ENCODE measurements around the gene ZACN.
"Not testable (repeated sequence)": the region's sequence is repeated elsewhere in the genome, so short reads cannot be mapped to it uniquely, and the experiment has no call there.

The ZACN gene

DNA sequence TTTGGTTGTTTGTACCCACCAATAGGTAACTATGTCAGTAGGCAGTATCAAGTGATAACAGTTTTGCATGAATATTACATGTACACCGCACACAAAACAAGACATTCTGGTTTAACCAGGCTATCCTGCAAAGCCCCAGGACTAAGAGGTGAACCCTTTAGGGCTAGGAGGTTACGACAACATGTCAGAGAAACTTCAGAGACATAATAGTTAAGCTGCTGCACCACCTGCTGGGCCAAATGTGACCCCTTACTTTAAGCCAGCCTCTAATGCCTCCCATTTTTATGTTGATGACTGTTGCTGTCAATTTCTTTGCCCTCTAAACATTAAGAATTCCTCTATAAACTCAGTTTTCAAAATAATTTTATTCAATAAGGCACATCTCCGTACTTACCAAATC lies 22.1 kb upstream of the ZACN start:
- DNase-seq: peak; percentile 42 to 73

- not testable (repeated sequence) for DNase-seq
Measured at GRCh38 chr17:76058264-76058663, 20.7 kb upstream of the ZACN start.

DNA sequence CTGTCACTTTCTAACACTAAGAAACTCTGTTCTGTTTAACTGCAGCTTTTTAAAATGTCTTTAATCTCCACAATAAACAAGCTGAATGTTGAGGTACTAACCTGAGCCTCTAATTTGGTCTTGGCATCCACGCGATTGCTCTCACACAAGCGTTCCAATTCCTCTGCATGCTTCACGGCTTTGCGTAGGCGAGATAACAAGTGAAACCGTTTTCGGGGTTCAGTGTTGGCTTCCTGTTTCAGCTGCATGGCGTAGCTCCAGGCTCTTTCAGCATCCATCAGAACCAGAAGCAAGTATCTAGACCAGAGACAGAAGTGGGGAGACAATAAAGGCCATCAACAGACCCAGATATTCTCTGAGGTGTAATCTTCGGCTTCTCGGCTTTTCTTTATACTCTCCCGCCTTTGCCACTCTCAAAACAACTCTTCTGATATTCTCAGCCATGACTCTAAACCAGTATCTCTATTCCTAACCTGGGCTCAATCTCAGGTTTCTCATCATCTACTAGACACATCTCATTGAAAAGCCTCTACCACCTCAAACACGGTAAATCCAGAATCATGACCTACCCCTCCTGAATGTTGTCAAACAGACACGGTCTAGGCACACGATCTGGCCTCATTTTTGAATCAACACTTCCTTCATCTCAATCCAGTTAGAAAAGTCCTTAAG lies 15.0 kb upstream of the ZACN start:
- DNase-seq: no peak

DNA sequence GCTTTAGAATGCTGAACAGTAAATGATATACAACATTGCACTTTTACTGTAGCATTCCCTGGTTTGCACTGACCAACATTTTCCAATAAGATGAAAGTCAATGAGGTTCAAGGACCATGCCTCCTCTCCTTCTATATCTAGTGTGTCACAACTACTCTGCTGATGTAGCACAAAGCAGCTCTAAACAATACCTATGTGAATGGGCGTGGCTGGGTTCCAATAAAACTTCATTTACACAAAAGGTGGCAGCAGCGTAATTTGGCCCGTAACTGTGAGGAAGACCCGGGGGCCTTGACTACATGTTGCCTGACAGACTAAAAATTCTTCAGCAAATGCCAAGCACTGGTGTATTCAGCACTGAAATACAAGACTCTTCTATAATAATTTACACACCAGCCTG lies 13.2 kb upstream of the ZACN start:
- no peak for DNase-seq

DNA sequence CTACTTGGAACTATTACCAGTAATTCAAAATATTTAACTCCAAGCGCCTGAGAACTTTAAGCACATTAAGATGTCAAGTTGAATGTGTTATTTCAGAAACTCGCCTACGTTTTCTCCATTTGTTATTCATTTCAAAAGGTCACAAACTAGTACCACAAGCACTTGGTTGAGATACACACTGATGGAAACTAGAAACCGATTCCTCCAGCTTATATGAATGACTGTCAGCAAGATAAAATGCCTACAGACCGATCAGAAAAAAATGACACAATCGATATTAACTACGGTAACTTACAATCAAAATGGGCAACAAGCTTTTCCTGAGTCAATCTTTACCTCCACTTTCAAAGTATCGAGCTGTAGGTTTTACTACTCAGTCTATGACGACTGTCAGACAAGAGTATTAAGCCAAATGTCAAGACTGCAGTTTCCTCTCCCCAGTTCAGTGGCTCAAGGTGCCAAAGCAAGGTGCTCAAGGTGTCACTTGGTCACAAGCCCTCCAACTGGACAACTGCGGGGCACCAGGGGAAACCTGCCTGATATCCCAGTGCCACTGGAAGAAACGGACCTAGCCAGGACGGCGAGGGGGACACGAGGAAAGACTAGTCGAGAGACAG lies 7.3 kb upstream of the ZACN start:
- no peak for DNase-seq

DNA sequence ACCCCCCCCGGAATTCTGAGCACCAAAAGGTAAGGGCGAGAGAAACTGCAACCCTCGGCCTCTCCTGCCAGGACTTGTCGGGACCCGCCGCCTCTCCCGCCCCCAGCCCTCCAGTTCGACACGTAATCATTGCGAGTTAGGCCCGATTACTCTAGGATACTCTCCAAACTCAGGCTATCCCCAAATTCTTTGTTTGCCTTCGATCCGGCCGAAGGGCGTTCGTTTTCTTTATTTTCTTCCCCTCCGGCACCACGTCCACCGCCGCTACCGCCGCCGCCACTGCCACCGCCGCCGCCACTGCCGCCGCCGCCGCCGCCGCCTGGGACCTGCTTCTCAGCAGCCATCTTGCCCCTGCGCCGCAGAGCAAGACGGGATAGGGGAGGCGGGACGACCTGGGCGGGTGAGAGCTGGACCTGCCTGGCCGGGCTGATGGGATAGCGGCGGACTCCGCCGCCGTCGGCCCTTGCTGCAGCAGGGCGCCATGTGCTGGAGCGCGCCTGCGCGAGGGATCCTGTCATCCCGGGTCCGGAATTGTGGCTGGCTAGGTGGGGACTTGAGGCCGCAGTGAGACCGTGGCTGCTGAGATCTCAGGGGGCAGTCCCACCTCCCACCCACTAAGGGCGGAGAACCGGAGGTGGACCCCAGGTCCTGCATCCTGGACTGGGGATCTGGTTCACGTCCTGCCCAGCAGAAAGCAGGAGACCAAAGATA lies 6.7 kb upstream of the ZACN start, which contains the start of gene SRP68:
SRP68 (minus strand) TSS at position 370 of the 711 bp plus-strand sequence; CDS start at position 344, 26 bp downstream.
- DNase-seq: peak; percentile 97

DNA sequence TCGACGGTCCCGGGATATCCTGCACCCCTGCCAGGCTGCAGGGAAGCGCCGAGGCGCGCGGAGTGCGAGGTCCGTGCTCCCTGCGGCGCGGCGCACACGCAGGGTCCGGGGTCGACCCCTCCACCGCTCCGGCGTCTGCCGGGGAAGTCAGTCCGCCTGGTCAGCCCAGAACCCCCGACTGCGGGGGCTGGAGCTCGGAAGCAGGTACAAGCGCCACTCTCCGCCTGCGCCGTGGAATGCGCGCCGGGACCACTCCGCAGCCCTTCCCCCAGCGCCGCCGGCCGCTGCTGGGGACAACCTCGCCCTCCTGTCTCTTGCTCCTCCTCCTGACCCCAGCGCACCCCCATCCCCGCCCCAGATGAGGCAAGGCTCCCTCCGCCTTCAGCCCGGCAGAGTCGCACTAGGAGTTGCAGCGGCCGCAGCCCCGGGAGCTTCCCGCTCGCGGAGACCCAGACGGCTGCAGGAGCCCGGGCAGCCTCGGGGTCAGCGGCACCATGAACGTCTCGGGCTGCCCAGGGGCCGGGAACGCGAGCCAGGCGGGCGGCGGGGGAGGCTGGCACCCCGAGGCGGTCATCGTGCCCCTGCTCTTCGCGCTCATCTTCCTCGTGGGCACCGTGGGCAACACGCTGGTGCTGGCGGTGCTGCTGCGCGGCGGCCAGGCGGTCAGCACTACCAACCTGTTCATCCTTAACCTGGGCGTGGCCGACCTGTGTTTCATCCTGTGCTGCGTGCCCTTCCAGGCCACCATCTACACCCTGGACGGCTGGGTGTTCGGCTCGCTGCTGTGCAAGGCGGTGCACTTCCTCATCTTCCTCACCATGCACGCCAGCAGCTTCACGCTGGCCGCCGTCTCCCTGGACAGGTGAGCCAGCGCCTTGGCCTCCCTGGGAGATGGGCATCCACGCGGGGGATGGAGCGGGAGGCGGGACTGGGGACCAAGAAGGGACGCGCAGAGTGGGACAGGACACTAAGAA lies 4.3 kb upstream of the ZACN start, which contains the start of gene GALR2:
GALR2 (plus strand) TSS at position 392 of the 974 bp plus-strand sequence; CDS start at position 495, 103 bp downstream.
- DNase-seq: no peak

GRCh38 chr17:76075364-76076145 lies 3.4 kb upstream of the ZACN start:
- DNase-seq: peak; percentile 48 to 67

- DNase-seq: no peak
Measured at GRCh38 chr17:76076146-76076764, 2.7 kb upstream of the ZACN start.

DNA sequence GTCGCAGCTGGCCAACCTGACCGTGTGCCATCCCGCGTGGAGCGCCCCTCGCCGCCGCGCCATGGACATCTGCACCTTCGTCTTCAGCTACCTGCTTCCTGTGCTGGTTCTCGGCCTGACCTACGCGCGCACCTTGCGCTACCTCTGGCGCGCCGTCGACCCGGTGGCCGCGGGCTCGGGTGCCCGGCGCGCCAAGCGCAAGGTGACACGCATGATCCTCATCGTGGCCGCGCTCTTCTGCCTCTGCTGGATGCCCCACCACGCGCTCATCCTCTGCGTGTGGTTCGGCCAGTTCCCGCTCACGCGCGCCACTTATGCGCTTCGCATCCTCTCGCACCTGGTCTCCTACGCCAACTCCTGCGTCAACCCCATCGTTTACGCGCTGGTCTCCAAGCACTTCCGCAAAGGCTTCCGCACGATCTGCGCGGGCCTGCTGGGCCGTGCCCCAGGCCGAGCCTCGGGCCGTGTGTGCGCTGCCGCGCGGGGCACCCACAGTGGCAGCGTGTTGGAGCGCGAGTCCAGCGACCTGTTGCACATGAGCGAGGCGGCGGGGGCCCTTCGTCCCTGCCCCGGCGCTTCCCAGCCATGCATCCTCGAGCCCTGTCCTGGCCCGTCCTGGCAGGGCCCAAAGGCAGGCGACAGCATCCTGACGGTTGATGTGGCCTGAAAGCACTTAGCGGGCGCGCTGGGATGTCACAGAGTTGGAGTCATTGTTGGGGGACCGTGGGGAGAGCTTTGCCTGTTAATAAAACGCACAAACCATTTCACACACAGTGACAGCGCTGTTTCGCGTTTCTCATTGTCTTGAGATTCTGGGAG lies 2.0 kb upstream of the ZACN start:
- no peak for DNase-seq

GRCh38 chr17:76077584-76078110 lies 1.3 kb upstream of the ZACN start:
- no peak for DNase-seq

GRCh38 chr17:76078370-76078769 lies 612 bp upstream of the ZACN start:
- DNase-seq: not testable (repeated sequence)

GRCh38 chr17:76079535-76079955 lies 563 bp downstream of the ZACN start:
- no peak for DNase-seq

DNA sequence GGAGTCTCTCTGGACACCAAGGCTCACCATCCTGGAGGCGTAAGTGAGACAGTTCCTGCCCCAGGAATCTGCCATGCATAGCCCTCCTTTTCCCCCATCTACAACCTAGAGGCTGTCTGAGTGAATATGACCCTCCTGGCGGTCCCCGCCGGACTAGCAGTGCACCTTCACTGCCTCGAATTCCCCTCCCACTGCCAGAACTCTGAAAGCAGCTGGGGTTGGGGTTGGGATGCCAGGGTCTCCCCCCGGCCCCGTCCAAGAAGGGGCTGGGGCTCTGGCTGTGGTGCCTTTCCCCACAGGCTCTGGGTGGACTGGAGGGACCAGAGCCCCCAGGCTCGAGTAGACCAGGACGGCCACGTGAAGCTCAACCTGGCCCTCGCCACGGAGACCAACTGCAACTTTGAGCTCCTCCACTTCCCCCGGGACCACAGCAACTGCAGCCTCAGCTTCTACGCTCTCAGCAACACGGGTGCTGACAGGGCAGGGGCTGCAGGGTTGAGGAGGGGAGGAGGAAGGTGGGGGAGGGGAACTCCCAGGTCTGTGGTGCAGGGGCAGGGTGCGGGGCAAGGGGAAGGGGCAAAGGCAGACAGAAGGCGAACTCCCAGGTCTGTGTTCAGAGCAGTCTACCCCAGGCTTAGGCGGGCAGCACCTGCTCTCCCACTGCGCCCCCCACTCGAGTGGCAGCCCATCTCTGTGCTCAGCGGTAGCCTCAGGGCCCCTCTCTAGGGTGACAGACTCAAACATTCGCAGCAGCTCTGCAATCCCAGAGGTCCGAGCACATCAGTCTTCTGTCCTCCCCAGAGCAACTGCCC lies 1.2 kb downstream of the ZACN start:
- DNase-seq: peak in 1 of 2 experiments; percentile 36

GRCh38 chr17:76080768-76081287 lies 1.8 kb downstream of the ZACN start:
- no peak for DNase-seq

GRCh38 chr17:76081295-76082210 lies 2.6 kb downstream of the ZACN start:
- no peak for DNase-seq

DNA sequence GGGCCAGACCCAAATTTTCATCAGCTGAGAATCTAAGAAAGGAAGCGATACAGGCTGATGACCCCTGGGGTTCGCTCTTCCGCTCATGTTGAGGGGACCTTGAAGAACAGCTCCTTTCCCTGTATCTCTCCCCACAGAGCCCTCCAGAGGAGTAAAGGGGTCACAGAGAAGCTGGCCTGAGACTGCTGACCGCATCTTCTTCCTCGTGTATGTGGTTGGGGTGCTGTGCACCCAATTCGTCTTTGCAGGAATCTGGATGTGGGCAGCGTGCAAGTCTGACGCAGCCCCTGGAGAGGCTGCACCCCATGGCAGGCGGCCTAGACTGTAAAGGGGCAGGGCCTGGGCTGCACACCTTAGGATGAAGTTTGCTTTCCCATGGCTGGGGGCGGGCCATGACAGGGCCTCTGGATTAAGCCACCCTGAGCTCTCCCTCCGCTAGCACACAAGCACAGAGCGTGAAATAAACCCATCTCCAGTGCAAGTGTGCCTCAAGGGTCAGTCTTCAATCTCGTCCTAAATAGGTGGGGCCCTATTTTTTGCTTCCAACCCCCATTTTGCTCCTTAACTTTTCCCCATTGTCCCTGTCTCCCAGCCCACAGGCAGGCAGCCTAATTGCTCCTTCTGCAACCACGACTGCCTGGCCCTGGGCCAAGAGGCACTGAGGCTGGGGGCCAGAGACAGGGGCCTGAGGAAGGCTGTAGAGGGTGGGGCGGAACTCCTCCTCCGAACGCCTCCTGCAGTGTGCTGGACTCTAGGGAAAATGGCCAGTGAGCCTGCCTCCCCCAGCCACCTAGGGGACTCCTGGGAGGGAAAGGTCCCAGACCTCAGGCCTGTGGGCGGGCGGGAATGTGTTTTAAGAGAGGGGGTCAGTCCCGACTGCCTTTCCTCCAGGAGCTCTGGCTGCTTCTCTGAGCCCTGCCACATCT lies 3.6 kb downstream of the ZACN start:
- DNase-seq: no peak
